ENCODE data around the gene RNF130. TPM values are rescaled to one million over a fixed set of nuclear protein-coding genes. Genes with fewer than 3 reads are reported as not detected.

Gene RNF130
- total RNA-seq, 1 donor from 2014 or later = 104 TPM

DNA sequence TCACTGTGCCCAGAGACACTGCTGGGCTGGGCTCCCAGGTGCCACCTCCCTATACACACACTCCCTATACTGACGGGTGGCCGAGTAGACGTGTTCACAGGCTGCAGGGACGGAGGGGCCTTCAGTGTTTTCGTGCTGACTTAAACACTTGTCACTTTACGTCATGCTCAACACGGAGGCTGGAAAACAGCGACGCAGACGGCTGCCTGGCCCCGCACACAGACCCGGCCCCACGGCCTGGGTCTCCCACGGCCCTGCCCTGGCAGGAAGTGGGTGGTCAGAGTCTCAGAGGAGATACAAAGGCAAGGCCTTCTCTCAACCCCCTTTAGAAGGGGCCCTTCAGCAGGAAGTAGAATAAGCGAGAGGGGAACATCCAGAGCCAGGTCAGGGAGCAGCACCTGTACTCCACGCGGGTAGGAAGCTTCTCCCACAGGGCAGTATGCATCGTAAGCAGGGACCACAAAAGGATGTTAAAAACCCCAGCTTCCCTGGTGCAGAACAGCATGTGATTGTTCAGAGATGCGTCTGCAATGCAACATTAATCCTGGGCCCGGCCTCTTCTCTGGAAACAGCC is 152.0 kb downstream of the RNF130 start:
- DNase-seq = no peak
- Mint-ChIP-seq H3K27ac (ENCODE audit: unreplicated experiment) (no peak overlapping the region), H3K9me3 (ENCODE audit: unreplicated experiment) (peaks cover 1% of the 10 kb centered on the region), H3K36me3 (ENCODE audit: unreplicated experiment) (no peaks in the 10 kb centered on the region), H3K4me3 (ENCODE audit: unreplicated experiment) (no peak overlapping the region), H3K4me1 (ENCODE audit: low read depth, unreplicated experiment) (peaks cover 3% of the 10 kb centered on the region), H3K27me3 (ENCODE audit: unreplicated experiment) (no peaks in the 10 kb centered on the region)
- TF ChIP-seq CTCF (IDR thresholded peaks at IDR 0.05; ENCODE audit: partially characterized antibody, unreplicated experiment) = no peak

DNA sequence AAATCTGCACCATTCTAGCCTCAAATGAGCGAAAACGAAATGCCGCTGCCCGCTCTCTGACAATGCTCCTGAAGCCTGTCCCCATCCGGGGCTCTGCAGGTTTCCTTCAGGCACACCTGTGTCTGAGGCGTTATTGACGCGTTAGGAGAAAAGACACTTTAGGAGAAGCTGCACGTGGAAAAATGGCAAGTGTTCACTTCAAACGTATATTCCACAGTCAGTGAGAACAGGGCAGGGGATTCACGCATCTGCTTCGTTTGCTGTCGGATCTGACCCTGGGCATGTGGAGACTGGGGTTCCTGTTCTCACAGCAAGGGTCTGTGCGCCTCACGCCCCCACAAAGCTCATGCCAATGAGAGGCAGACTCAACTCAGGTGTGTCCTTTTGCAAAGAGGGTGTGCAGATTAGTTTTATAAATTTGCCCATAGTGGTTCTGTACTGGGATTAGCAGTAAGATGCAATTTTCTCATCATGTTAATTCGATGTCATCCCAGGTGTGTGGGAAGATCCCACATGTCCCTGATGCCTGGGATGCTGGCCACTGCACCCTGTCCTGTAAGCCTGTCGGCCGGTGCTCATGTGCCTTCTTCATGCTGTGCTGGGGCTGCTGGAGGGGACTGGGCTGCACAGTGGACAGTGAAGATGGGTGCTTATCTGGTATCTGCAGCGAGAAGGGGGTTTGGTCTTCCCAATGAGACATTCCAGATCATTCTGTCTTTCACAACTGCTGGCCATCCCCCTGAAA is 152.6 kb downstream of the RNF130 start:
- H3K4me3 Mint-ChIP-seq (ENCODE audit: unreplicated experiment) = no peak overlapping the region
- H3K36me3 Mint-ChIP-seq (ENCODE audit: unreplicated experiment) = no peaks in the 10 kb centered on the region
- peaks cover 1% of the 10 kb centered on the region for H3K9me3 Mint-ChIP-seq (ENCODE audit: unreplicated experiment)
- DNase-seq = no peak
- H3K27me3 Mint-ChIP-seq (ENCODE audit: unreplicated experiment) = no peaks in the 10 kb centered on the region
- TF ChIP-seq CTCF (IDR thresholded peaks at IDR 0.05; ENCODE audit: partially characterized antibody, unreplicated experiment) = no peak
- peaks cover 5% of the 10 kb centered on the region for H3K4me1 Mint-ChIP-seq (ENCODE audit: low read depth, unreplicated experiment)
- H3K27ac Mint-ChIP-seq (ENCODE audit: unreplicated experiment) = no peak overlapping the region

DNA sequence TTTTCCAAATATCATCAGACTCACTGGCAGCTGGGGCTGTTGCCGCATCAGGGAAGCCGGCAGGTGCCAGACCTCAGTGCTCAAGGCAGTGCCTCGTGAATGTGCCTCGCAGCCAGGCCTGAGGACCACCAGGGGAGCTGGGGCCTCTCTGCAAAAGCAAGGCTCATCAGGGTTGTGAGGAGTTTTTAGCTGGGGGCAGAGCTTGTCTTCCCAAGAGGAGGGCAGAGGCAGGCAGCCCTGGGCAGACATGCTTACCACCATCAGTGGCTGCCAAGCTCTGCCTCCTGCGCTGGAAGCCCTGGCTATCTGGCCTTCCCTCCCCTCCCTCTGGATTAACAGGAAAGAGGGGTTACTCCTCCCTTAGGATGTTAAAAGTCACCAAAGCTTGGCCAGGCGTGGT is 155.0 kb downstream of the RNF130 start:
- Mint-ChIP-seq H3K4me3 (ENCODE audit: unreplicated experiment) (no peak overlapping the region), H3K27me3 (ENCODE audit: unreplicated experiment) (no peaks in the 10 kb centered on the region), H3K4me1 (ENCODE audit: low read depth, unreplicated experiment) (peaks cover 5% of the 10 kb centered on the region), H3K27ac (ENCODE audit: unreplicated experiment) (no peak overlapping the region), H3K36me3 (ENCODE audit: unreplicated experiment) (no peaks in the 10 kb centered on the region), H3K9me3 (ENCODE audit: unreplicated experiment) (peaks cover 1% of the 10 kb centered on the region)
- no peak for DNase-seq
- TF ChIP-seq CTCF (IDR thresholded peaks at IDR 0.05; ENCODE audit: partially characterized antibody, unreplicated experiment) = no peak

DNA sequence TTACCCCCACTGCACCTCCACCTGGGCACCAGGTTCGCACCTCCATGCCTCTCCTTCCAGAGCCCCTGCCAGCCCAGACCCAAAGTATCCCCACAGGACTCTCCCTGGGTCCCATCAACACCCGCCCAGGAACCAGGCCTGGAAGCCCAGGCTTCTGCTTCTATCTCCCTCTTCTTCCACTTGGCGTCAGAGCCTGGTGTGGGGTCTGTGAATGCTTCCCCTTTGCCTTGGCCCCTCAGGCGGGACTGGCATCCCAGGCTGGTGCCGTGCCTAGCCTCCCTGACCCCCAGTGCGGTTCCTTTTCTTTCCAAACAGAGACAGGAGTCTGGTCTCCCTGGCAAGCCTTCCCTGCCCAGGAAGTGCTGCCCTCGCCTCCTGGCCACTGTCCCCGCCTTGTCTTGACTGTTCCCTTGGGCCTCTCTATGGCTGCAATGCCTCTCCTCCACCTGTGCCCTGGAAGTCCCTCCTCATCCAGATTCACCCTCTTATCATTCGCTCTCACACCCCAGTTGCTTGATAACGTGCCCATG is 156.1 kb downstream of the RNF130 start:
- H3K9me3 Mint-ChIP-seq (ENCODE audit: unreplicated experiment) = peaks cover 1% of the 10 kb centered on the region
- no peak for DNase-seq
- no peak for TF ChIP-seq CTCF (IDR thresholded peaks at IDR 0.05; ENCODE audit: partially characterized antibody, unreplicated experiment)
- no peaks in the 10 kb centered on the region for H3K27me3 Mint-ChIP-seq (ENCODE audit: unreplicated experiment)
- no peaks in the 10 kb centered on the region for H3K36me3 Mint-ChIP-seq (ENCODE audit: unreplicated experiment)
- no peak overlapping the region for H3K4me3 Mint-ChIP-seq (ENCODE audit: unreplicated experiment)
- H3K4me1 Mint-ChIP-seq (ENCODE audit: low read depth, unreplicated experiment) = peaks cover 5% of the 10 kb centered on the region
- no peak overlapping the region for H3K27ac Mint-ChIP-seq (ENCODE audit: unreplicated experiment)
